Stimulated activated CD4-positive, alpha-beta T cell treated with anti-CD3 and anti-CD28 coated beads, Interleukin-2, amount 100 ng/mL, for 24 hours (primary cell): ENCODE data around the gene SDK1.
"Not testable (repeated sequence)": the region's sequence is repeated elsewhere in the genome, so short reads cannot be mapped to it uniquely, and the experiment has no call there.

Source experiments
- DNase-seq, 2 donors: peaks; one replicate each; pipeline ENCODE4 v3.0.0-alpha.2; 2020

The SDK1 gene

DNA sequence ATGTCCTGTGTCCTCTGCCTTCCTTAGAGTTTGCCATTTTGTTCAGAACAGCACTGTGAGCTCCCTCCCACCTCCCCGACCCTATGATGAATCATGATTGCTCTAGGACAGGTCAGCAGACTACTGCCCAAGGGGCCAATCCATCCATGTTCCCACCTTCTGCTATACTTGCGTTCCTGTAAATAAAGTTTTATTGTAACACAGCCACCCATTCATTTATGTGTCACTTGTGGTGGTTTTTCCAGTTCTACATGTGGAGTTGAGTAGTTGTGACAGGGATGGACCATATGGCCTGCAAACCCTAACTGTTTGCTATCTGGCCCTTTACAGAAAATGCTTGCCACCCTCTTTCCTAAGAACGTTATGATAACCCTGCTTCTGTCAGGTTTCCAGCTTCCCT, 387.8 kb downstream of the SDK1 start:
- DNase-seq, result no peak

DNA sequence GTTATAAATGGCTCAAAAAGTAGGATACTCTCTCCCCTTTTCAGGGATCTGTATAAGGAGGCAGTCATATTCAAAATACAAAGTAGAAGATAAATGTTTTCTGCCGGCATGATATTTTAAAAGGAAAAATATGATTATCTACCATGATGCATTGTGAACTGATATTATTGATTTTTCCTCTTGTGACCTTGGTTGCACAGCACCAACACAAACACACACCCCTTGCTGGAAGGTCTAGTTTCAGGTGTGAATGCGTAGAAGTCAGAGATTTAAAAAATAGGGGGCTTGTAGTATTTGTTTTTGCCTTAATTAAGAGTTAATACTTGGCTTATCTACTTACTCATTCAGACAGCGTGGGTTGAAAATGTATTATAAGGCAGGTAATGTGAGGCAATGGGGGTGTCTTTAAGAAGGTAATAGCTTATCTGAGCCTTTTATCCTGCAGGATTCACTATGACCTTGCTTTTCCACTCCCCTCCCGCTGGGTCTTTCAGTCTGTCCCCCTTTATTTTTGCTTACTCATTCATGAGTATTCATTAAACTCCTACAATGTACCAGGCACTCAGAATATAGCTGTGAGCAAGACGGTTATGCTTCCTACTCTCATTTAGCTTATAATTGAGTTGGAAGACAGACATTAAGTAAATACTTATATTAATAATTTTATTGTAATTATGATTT, 390.6 kb downstream of the SDK1 start:
- DNase-seq, result no peak

DNA sequence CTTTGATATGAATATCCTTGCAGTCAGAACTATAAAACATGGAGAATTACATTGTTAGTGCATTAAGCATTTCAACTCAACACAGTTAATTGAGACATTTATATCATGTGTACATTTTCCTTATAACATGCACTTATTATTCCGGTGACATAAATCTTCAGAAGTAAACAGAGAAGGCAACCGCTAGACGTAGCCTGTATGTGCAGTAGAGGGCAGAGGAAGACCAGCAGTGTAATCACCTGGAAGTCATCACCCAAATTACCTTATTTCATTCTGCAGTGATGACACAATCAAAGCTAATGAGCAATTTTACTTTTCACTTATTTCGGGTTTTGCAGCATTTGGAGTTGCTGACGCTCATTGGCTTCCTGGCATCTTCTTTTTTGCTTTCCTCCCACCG, 394.6 kb downstream of the SDK1 start:
- DNase-seq, result no peak

DNA sequence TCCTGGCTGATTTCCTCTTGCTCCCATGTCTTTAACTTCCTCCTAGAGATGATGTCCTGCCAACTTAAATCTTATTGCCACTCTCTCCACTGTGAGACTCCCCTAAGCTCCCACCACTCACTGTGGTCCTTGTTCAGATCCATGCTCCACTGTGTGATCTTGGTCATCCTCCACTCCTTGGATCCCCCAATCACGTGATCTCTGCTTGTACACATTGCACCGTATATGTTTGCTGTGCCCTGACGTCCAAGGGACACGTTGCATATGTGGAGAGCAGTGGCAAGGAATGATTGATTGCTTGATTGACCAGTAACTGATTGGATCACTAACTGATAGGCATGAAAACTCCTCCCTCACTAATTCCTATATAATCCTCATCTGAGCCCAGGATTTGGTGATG, 395.1 kb downstream of the SDK1 start:
- no peak for DNase-seq

DNA sequence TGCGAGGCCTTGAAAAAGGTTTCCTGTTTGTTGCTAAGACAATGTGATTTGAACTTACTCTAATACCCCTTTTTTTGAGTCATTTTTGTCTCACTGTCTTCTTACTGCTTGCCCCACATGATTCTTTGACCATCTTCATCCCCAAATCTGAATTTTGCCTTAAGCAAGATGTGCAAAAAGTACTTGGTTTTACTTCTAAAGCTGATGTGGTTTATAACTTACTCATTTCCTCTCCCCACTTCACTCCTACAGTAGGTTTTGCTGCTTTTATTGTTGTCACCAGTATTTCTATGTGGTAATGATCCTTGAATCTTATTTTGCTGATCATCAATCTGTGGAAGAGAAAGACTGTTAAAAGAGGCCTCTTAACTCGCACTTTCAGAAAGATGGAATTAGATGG, 396.4 kb downstream of the SDK1 start:
- DNase-seq, result no peak

DNA sequence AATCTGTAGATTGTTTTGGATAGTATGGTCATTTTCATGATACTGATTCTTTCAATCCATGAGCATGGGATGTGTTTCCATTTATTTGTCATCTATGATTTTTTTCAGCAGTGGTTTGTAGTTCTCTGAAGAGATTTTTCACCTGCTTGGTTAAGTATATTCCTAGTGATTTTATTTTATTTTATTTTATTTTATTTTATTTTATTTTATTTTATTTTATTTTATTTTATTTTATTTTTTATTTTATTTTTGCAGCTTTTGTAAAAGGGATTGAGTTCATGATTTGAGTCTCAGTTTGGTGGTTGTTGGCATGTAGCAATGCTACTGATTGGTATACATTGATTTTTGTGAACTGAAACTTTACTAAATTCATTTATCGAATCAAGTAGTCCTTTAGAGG, 404.2 kb downstream of the SDK1 start:
- DNase-seq, result no peak

DNA sequence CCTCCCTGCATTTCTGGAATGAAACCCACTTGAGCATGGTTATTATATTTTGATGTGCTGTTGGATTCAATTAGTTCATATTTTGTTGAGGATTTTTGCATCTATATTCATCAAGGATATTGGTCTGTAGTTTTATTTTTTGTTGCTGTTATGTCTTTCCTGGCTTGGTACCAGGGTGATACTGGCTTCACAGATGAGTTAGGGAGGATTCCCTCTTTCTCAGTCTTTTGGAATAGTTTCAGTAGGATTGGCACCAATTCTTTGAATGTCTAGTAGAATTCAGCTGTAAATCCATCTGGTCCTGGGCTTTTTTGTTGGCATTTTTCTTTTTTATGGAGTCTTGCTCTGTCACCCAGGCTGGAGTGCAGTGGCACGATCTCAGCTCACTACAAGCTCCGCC, 405.0 kb downstream of the SDK1 start:
- DNase-seq, result not testable (repeated sequence)

DNA sequence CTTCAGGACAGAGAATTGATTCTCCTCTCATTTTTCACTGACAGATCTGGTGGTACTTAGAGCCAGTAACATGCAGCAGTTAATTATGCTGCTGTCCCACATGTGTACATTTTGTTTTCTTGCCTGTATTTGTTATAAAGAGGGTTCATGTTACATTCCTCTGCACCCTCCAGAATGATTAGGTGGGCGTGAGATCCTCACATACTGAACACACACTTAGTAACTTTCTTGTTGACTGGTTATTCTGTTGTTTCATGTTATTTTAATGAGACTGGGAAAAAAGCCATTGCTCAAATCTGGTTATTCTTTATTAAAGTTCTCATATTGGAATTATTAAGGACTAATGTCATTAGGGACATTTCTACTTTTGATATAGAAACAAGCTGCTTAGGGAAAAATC, 409.1 kb downstream of the SDK1 start:
- DNase-seq, result no peak

DNA sequence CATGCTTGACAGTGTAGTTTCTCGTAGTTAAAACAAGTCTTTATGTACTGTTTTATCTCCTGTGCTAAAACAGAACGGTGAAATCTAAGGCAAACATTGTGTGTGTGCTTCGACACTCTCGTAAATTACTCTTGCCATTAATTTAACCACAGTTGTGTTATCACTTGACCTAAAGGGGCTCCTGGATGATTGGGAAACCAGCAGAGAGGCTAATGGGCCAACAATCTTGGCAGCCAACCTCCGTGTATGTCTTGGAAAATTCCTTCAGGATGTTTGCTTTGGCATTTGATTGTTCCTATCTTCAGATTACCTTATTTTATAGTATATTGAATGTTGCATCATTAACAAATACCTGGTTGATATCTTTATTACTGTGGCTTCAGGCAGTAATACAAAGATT, 409.5 kb downstream of the SDK1 start:
- DNase-seq, result no peak

DNA sequence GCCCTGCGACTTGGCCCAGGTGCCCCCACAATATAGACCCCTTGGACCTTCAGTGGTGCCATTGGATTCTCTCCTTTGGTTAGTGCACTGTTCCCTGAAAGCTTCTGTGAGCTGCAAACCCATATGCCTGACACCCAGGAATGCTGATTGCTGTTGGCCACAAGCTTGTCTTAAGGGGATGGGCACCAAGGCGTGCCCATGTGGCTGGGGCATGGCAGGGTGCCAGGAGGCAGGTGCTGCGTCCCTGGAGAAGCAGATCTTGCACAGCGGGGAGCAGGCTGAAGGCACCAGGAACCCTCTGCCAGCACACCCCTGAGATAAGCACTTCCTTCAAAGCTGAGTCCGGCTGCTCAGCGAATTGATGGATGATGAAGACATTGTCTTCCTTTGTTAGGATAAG, 411.8 kb downstream of the SDK1 start:
- DNase-seq, result no peak

DNA sequence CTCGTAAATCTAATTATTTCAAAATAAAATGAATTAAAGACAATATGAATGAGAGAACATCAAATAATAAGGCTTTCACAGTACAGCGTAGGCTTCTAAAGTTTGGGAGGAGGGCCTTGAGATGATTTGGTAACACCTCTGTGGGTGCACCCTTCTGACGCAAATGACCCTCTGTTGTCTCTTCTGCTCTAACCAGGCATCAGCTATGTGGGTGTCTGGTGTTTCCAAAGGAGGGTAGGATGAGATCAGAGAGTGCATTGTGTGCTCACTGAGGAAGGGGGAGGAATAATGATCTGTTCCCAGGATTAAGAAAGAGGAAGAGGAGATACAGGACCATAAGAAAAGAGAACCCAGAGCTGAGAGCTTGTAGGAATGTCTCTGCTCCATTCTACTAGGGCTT, 420.4 kb downstream of the SDK1 start:
- no peak for DNase-seq

DNA sequence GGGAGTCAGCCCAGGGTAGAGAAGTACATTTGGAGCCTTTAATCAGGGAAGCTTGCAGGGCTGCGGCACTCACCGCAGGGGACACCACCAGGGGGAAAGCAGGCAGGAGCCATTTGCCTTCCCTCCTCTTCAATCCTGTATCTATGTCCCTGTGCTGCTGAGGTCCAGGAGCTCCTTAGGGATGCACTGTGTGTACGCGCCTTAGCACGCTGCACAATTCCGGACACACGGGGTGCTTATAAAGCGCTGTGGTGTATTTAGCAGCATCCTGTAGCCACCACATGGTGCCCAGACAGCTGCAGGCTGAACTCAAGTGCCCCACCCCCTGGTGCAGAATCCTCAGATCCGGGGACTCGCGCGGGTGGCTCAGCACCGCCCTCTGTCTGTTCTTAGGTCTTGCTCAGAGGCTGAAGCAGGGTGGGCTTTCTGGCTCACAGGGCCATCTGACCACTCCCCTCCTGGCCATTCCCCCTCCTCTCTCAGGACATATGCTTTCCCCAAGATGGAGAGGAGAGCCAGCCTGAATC, 421.4 kb downstream of the SDK1 start:
- peak in 1 of 2 donors; percentile 25 for DNase-seq

DNA sequence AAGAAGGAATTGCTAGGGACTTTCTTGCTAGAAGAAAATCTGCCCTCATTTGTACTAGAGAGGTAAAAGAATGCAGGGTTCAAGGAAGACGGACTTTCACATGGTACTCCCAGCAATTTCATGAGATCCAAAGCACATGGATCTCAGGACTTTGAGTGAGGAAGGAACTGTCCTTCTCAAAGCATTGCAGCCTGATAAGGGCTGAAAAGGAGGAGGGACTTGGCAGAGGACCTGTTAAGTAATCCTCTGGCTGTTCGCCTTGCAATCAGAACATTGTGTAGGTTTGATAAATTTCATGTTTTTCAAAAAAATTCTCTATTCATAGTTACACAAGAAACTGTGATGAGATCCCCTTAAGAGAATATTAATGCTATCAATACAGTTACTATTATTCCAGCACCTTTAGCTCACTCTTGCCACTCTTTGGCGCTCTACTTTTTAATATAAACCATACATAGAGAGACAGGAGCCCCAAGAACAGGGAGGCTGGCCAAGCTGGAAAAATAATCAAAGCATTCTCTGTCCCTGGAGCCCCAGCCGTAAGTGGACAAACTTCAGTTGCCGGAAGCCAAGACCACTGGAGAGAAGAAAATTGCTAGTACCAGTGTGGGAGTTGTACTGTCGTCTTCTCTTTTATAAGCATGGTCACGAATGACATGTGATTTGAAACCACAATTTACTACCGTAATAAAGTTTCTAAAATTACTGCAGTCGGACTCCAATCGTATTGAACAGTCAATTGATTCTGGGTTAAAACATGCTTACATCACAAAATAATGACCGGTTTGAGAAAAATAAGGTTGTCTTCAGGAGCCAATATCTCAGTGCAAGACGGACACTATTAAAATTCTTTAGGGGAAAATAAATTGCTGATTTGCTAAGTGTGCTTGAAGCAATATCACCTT, 424.4 kb downstream of the SDK1 start:
- no peak for DNase-seq

DNA sequence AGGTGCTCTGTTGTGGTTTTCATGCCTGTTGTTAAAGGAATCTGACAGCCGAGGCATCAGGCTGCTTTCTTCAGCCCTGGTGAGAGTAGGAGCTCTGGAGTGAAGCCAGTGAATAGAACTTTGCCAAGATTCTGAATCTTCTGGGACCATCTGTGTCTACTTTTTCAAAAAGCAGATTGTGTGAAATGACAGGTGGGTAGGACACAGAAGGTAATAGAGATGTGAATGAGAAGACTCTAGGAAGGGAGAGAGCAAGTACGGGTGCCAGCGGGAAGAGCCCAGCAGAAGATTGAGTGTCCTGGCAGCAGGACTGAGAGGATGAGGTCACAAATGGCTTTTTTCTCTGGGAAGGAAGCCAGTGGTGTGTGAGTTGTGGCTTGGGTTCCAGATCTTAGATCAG, 429.2 kb downstream of the SDK1 start:
- DNase-seq, result no peak

DNA sequence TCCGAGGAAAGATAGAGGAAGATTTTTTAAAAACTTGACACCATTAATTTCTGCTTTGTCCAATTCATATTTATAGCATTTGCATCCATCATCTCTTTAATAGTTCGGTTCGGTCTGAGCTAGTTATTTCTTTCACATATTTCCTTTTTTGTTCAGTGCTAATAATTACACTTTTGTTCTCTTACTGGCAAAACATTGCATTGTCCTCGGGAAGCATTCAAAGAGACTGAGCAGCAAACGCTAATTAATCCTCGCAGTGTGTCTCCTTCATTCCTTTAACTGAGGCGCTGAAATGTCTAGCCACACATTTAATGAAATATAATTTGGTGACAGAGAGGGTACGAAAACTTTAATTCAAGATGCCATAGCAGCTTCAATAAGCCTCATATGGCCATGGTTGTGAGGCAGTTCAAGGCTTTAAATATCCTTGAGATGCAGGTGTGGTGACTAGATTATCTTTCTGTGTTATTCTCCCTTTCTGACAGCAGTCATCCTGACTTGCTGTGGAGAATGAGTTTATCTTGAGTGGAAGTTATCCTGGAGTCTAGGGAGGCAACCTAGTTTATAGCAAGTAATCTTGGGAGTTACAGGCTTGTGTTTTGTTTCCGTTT, 431.4 kb downstream of the SDK1 start:
- DNase-seq, result no peak

DNA sequence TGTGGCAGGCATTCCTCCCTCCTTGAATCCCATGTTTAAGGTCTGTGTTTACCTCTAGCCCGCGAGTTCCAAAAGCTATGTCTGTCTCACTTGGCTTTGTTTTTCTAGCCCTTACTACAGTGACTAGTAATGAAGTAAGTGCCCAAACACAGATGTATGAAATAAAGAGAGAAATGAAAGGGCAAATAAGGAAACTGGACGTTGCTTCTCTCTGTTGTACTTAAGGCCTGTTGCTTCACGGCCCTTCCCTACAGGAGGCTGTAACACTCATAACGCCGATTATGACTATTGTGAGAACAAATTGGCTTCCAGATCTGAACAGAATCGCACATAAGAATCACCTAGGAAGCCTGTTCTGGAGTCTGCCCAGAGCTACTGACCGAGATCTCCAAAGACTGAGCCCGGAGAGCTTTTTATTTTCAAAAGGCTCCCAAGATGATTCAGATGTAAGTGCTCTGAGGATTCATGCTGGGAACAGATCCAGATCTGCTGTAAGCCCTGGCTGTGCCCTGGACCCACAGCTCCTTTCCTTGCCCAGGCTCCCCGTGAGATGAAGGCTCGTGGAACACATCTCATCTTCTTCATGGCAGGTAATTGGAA, 432.6 kb downstream of the SDK1 start:
- no peak for DNase-seq

DNA sequence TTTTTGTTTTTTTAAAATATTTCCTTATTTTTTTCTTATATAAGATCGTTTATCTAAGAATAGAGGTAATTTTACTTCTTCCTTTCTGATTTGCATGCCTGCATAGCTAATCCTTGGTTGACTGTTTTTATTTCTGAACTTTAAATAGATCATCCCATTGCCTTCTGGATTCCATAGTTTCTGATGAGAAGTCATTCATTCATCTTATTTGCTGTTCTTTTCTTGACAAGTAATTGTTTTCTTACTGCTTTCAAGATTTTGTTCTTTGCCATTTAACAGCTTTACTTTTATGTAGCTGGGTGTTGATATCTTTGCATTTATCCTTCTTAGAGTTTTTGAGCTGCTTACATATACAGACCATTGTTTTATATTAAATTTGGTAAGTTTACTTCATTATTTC, 437.9 kb downstream of the SDK1 start:
- DNase-seq, result no peak

DNA sequence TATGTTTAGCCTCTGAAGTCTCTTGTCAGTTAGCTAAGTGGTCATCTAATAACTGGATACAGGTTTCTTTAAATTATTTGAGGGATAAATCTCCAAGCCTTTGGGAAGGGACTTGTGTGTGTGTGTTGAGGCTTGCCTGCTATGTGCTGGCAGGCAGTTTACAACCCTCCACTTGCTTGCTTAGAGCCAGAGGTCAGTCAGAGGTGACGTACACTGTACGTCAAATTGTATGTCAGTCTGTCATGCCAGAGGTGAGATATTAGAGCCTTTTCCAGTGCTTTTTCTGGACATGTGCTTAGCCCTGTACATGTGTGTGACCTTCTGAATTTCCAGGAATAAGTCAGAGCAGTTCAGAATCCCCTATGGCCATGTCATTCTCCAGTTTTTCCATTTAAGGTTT, 438.9 kb downstream of the SDK1 start:
- no peak for DNase-seq

DNA sequence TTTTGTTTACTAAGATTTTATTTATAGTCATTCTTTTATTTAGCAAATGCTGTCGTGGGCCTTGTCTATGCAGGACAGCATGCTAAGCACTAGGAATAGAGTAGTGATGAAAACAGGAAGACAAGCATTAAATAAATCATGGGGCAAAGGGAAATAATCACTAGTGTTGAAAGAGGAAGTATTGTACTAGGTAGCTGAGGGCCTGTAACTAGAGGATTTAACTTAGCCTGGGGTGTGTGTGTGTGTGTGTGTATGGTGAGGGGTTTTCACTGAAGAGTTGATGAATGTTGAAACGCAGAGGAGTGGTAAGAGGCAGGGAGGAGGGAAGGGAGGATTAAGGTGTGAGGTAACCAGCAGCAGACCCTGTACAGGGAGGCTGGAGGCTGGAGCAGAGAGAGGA, 446.4 kb downstream of the SDK1 start:
- no peak for DNase-seq

DNA sequence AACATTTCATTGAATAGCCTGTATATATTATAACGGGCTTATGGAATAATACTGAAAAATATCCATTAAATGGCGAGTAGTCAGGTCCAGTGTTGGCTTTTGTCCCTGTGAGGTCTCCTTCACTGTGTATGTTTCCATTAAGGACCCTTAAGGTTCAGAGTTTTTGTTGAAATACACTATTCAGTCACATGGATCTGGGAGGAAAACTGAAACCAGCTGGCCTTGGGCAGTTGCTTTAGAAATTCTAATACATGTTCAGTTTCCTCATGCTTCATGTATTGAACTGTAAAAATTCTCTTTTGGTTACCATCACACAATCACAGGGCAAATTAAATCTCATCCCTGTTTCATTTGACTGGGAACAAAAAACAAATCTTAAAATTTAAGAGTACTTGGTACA, 447.3 kb downstream of the SDK1 start:
- no peak for DNase-seq

DNA sequence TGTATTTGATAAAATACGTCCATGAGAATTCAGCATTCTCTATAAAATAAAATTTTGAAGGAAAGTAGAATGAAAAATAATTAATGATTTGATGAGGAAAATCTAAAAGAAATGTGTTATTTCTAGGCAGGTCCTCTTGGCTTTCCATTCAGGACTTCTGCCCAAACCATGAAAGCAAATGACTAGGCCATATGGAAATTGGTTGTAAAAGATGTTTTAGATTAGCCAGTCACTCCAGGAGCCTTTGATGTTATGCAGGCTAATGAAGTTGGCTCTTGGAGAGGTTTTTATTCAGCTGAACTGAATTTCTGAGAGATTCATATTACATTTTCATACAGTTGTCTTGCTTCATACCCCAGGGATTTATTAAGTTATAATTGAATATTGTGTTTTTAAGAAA, 452.8 kb downstream of the SDK1 start:
- no peak for DNase-seq

DNA sequence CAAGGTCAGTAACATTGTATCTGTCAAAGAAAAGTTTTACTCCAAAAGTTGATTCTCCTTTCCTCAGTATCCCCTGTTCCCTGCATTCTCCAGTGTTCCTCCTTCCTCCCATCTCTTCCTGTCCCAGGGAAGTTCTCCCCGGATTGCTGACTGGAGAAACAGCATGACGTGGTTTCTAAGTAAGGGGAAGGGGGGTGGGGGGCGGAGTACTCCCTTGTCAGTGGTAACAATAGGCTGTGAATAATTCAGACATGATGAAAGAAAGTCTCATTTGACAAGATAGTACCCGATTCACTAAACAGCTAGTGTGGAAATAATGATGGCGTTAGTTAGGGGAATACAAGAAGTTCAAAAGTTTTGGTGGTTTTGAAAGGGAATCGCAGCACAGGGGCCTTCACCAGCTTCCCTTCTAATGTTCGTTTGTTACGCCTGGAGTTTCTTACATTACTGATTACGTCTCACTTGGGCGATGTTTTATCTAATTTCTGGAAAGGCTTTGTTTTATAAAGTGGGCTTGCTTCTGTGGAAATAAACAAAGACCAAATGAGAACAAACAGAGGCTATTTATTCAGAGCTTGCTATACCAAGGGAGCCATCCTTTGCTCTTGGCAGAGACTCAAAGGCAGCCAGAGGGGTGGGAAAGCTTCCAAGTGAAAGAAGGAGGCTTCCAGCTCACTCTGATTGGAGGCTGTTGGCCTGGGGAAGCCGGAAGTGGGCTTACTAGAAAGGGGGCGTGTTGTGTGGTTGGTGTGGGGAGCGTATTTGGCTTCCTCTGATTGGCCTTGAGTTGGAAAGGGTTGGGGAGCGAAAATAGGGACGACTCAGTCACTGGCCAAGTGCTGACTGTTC, 453.7 kb downstream of the SDK1 start:
- DNase-seq, result no peak
